HG03103 (cell line): ENCODE results near the gene MAST4.
"Not testable (repeated sequence)": the region's sequence is repeated elsewhere in the genome, so short reads cannot be mapped to it uniquely, and the experiment has no call there.

Source experiments
- ATAC-seq: cut with Tn5 transposase; IDR thresholded peaks from one replicate; pipeline ENCODE4 v1.9.1; 2021; ENCODE audit warnings: low read depth; ENCODE audit not compliant: unreplicated experiment

The MAST4 gene

GRCh38 chr5:67094476-67095300, 498.5 kb downstream of the MAST4 start:
- ATAC-seq, result no peak

GRCh38 chr5:67095346-67096171, 499.4 kb downstream of the MAST4 start:
- no peak for ATAC-seq

GRCh38 chr5:67098656-67099055, 502.5 kb downstream of the MAST4 start:
- no peak for ATAC-seq

GRCh38 chr5:67100301-67100700, 504.1 kb downstream of the MAST4 start:
- no peak for ATAC-seq

GRCh38 chr5:67102708-67103107, 506.5 kb downstream of the MAST4 start:
- ATAC-seq, result no peak

- ATAC-seq, result no peak
Observed at GRCh38 chr5:67104859-67105258, 508.7 kb downstream of the MAST4 start.

- no peak for ATAC-seq
Observed at GRCh38 chr5:67105270-67105669, 509.1 kb downstream of the MAST4 start.

- ATAC-seq, result no peak
Observed at GRCh38 chr5:67106626-67107342, 510.6 kb downstream of the MAST4 start.

GRCh38 chr5:67111779-67112178, 515.6 kb downstream of the MAST4 start:
- no peak for ATAC-seq

GRCh38 chr5:67115246-67115645, 519.1 kb downstream of the MAST4 start:
- ATAC-seq, result no peak

- no peak for ATAC-seq
Observed at GRCh38 chr5:67115817-67116216, 519.6 kb downstream of the MAST4 start.

- ATAC-seq, result no peak
Observed at GRCh38 chr5:67118050-67118620, 521.9 kb downstream of the MAST4 start.

GRCh38 chr5:67119010-67119409, 522.8 kb downstream of the MAST4 start:
- ATAC-seq, result no peak

GRCh38 chr5:67120032-67120431, 523.8 kb downstream of the MAST4 start:
- no peak for ATAC-seq

GRCh38 chr5:67123819-67124218, 527.6 kb downstream of the MAST4 start:
- ATAC-seq, result no peak

GRCh38 chr5:67124556-67124955, 528.4 kb downstream of the MAST4 start:
- ATAC-seq, result no peak

- not testable (repeated sequence) for ATAC-seq
Observed at GRCh38 chr5:67127347-67127895, 531.2 kb downstream of the MAST4 start.

- no peak for ATAC-seq
Observed at GRCh38 chr5:67129768-67130167, 533.6 kb downstream of the MAST4 start.

- ATAC-seq, result no peak
Observed at GRCh38 chr5:67133217-67133616, 537.0 kb downstream of the MAST4 start.

- ATAC-seq, result no peak
Observed at GRCh38 chr5:67133776-67134175, 537.6 kb downstream of the MAST4 start.
